ENCODE data around the gene APCDD1.
A peak's percentile ranks its signal among the peaks of the same experiment; 100 is the strongest.
"Not testable (repeated sequence)": the region's sequence is repeated elsewhere in the genome, so short reads cannot be mapped to it uniquely, and the experiment has no call there.

The APCDD1 gene

DNA sequence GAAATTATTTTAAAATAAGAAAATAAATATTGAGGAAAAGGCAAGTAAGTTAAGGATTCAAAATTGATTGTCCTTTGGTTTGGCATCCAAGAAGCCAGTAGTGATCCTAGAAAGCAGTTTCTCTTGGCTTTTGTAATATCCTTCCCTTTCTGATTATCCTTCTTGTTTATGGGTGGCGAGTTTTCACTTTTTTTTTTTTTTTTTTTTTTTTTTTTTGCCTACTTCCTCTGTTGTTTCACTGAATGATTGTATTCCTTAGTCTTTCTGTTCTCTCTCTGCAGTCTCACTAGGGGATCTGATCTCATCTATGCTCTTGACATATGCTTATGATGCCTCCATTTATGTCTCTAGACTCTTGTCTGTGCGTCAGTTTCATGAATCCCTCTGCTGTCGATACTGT lies 75.6 kb downstream of the APCDD1 start:
- FAIRE-seq, result no peak

DNA sequence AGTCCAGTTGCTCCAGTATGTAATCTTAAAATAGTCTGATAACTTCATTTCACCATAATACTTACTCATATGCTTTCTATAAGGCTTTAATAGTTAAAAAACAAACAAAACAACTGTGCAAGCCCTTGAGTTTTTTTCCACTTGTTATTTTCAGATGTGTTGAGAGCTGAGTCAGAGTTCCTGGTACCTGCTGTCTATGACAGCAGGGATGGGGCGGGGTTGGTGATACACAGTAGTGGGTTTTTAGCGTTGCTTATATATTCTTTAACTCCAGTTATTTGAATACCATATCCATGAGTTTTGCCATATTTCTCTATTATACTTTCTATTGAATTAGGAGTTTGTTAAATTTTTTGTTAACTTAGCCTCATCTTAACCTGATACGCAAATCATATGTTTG lies 76.4 kb downstream of the APCDD1 start:
- no peak for FAIRE-seq

DNA sequence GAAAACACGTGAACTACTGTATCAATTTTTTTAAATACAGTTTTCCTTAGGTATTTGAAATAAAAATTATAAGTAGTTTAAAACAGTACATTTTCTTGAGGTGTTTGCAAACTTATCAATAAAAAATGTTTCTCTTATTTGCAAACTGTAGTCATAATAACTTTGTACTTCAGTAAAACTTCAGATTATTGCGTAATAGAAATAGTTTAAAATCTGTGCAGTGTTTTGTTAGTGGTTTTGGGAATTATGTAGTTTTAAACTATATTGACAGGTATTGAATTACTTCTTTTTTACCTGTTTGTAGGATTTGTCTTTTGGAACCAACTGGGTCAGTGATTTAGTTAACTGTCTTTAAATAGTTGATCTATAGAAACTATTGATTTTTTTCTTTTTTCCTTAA lies 78.7 kb downstream of the APCDD1 start:
- peak; percentile 10 for FAIRE-seq

GRCh38 chr18:10536280-10536679 lies 81.8 kb downstream of the APCDD1 start:
- FAIRE-seq, result no peak

DNA sequence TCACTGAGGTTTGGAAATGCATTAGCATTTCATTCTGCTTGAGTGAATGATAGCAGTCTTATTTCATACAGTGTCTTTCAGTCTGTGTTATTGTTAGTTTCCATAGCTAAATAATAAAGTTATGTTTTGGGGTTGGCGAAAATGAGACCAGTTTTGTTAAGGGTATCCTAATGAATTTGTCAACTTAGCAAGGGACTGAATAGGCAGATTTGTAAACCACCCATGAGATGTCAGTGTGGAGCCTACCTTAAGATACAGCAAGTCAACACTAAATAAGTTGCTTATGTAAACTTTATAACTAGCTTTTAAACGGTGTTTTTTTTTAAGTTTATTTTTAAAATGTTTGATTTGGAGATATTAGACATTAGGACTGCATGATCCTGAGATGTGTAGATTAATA lies 83.3 kb downstream of the APCDD1 start:
- FAIRE-seq, result no peak

GRCh38 chr18:10539124-10539523 lies 84.7 kb downstream of the APCDD1 start:
- not testable (repeated sequence) for FAIRE-seq

All from colon (tissue), 2 donors.